ENCODE results near the gene MPG.

Gene MPG

GRCh38 chr16:50769-51591, 27.0 kb upstream of the MPG start:
- DNase-seq: no peak

- peak; percentile 98 to 99 for DNase-seq
Measured at GRCh38 chr16:53346-54236, 24.4 kb upstream of the MPG start, which contains the start of the genes POLR3K and SNRNP25. Gene POLR3K, minus strand, starts transcription at chr16:53608. Its CDS starts 22 bp downstream, at chr16:53586. Gene SNRNP25, plus strand, starts transcription at chr16:53828. Its CDS starts 189 bp downstream, at chr16:54017.

GRCh38 chr16:54237-54581, 23.8 kb upstream of the MPG start:
- DNase-seq: no peak

GRCh38 chr16:55571-56136, 22.4 kb upstream of the MPG start:
- DNase-seq: no peak

- DNase-seq: no peak
Measured at GRCh38 chr16:56231-56927, 21.6 kb upstream of the MPG start.

- no peak for DNase-seq
Measured at GRCh38 chr16:57711-58110, 20.3 kb upstream of the MPG start.

GRCh38 chr16:58491-59439, 19.3 kb upstream of the MPG start:
- no peak for DNase-seq

GRCh38 chr16:59440-60059, 18.5 kb upstream of the MPG start:
- DNase-seq: no peak

GRCh38 chr16:60166-60565, 17.9 kb upstream of the MPG start:
- no peak for DNase-seq

- DNase-seq: no peak
Measured at GRCh38 chr16:60929-61878, 16.8 kb upstream of the MPG start.

GRCh38 chr16:61879-62281, 16.1 kb upstream of the MPG start:
- DNase-seq: no peak

GRCh38 chr16:62283-62967, 15.6 kb upstream of the MPG start:
- DNase-seq: no peak

- no peak for DNase-seq
Measured at GRCh38 chr16:62968-63391, 15.0 kb upstream of the MPG start.

- no peak for DNase-seq
Measured at GRCh38 chr16:63466-63865, 14.6 kb upstream of the MPG start.

- no peak for DNase-seq
Measured at GRCh38 chr16:63998-64913, 13.8 kb upstream of the MPG start.

GRCh38 chr16:64914-65255, 13.1 kb upstream of the MPG start:
- DNase-seq: no peak

- peak; percentile 87 to 91 for DNase-seq
Measured at GRCh38 chr16:65745-66144, 12.3 kb upstream of the MPG start.
